Stimulated activated CD4-positive, alpha-beta T cell treated with anti-CD3 and anti-CD28 coated beads, Interleukin-1b, Interleukin-23, amount 100 ng/mL, for 24 hours (primary cell): ENCODE data around the gene NUB1.

Source experiments
- DNase-seq, 4 experiments: peaks; one replicate each; pipeline ENCODE4 v3.0.0-alpha.2; 2020; ENCODE audit warnings: low read depth in 4 of 4, low spot score in 1 of 4

NUB1 gene

DNA sequence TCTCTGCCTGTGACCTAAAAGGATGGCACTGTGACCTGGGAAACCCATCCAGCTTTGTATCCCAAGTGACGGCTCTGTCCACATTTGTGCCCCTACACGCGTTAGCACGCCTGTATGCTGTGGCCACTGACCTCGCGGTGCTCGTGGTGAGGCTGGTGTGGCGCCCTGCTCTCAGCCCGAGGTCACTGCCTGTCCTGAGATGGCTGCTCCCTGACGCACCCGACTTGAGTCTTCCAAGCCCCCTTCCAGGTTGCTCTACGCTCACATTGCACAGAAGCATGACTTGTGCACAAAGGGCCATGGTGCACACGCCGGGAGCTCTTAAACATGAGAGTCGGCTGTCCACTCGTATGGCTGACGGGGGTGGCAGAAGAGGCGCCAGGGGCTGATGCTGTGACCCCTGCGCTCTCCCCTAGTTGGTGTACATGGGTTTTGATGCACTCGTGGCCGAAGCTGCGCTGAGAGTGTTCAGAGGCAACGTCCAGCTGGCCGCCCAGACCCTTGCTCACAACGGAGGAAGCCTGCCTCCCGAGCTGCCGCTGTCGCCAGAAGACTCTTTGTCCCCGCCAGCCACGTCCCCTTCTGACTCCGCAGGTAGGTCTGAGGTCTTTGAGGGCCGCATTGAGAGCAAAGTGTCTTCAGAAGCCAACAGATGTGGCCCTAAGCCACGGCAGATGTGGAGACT is 34.7 kb downstream of the NUB1 start:
- no peak for DNase-seq

DNA sequence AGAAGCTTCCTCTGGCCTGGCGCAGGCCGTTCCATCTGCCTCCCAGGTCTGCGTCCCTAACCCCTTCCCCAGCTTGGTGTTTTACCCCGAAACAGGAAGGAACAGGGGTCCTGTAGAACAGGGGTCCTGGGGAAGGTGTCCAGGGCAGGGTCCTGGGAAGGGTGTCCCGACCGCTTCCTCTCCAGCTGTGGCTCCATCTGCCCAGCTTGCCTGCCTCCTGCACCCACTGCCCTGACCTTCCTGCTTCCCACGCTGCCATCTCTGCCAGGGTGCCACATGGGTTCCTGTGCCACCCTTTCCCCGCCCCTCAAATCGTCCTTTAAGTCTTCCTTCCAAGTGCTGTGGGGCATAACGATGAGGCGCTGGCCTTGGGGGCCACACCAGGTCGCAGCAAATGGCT is 35.8 kb downstream of the NUB1 start:
- DNase-seq: no peak

DNA sequence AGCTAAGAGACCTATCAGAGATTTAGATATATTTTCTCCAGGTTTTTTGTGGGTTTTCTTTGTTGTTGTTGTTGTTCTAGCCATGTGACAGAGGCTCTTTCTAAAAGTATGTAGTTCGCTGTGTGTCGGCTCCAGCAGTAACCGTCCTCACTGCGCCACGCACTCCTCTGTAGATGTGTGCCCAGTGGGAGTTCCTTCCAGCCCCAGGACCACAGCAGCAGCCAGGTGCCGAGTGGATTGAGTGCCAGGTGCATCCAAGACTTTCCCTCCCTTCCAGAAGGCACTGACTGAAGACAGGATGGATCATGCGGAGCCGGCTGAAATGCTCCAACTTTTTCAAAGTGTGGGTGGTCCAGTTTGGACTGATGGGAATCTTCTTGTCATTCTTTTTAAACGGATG is 36.4 kb downstream of the NUB1 start:
- DNase-seq: no peak

DNA sequence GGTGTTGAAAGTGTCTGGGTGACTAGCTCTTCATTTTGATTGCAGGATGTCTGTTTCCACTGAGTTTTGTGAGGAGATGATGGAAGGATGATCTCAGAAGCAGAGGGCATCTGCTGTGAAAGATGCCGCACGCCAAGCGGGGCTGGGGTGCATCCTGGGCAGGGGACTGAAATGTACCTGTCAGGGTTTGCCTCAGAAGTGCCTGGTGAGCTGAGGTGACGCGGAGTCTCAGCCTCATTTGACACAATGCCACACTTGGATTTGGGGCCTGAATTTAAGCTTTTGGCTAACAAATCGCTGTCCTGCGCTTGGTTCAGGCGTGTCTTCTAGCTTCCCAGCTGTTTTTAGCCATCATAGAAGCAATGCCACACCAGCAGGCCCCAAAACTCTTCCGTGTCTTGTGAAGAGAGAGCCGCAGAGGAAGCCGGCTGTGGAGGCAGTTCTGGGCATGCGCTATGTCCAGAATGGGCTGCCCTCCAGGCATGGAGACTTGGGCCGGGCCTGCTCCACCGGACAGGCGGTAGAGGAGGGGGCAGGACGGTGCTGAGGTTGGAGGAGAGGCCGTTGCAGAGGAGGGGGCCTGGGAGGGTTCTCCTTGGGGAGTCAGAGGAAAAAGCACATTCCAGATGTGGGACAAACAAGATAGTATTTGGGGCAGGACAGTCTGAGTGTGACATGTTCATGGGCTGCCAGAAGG is 37.0 kb downstream of the NUB1 start:
- no peak for DNase-seq

DNA sequence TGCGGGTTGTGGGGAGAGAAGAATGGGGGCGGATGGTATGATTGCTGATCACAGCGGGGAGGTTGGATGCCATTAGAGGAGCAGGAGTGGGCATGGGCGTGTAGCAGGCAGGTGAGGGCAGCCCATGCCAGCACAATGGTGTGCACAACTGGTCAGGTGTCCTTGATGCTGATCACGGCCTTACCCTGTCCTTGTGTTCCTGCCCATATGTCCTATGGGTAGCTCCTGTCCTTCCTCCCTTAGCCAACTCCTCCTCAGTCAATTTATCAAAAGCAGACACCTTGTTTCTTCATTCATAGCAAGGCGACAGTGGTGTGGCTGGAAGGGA is 37.5 kb downstream of the NUB1 start:
- DNase-seq: no peak

DNA sequence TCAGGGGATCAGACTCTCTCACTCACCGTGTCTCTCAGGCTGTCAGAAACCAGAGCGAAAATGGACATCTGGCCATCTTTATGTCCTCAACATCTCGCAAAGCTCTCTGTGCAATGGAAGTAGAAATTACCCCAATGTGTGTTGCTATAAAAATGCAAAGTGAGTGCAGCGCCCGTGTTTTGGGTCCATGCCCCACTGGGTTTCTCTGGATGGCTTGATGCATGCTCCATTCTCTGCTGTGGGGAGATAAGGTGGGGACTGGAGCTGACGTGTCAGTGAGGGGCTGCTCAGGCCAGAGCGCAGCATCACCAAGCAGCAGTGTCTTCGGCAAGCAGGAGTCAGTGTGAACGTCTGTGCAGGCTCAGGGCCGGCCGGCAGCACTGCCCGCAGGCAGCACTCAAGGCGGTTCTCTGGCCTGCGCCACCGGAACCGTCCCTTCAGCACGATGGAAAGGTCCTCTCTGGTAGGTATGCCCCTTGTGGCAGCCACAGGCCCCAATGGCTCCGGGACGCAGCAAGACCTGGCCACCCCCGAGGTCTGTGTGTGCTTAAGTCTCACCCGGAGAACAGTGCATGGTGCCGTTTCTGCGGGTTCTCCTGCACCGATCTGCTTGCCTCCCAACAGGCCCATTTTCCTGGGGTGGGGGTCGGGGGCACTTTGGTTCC is 38.1 kb downstream of the NUB1 start:
- no peak for DNase-seq

DNA sequence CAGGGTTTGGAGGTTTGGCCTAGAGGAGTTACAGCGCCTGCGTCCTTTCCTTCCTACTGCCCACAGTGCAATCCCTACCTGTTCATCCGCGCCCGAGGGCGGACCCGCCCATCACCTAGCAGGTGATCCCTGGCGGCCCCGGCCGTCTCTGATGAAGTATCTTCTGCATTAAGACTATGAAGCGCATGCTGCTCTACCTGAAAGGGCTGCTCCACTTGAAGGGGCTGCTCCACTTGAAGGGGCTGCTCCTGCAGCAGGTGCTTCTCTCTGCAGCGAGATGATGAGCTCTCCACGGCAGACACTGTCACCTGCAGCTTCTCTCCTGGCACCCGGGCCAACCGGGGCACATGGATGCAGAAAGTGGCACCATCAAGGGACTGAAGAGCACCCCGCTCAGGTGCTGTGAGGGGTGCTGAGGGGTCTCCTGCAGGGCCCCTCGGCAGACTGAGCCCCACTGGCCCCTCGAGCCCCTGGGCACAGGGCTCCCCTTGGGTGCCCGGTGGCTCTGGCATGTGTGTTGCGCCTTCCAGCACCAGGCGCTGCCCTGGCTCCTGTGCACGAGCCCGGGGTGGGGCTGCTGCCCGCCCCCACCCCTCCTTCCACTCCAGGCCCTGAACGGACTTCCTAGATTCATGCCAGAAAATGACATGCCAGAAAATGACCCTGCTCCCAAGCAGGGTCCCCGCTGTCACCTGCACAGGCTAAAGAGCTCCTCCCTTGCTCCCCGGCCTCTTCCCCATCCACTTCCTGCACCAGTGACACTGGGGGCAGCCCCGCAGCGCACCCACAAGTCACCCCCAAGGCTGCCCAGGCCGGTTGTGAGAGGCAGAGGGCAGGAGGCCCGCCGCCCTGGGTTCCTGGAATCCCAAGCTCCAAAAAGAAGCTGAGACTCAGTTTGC is 38.8 kb downstream of the NUB1 start:
- no peak for DNase-seq

DNA sequence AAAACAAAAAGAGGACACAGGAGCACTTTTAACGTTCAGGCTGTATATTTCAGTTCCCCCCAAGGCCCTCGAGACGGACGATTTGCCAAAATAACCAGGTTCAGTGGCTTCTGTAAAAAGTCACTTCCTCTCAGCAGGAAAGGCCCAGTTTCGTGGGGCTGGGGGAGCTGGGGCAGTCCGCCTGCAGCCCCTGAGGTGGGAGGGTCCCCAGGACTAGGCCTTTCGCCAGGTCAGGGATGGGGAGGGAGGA is 39.4 kb downstream of the NUB1 start:
- DNase-seq: no peak

DNA sequence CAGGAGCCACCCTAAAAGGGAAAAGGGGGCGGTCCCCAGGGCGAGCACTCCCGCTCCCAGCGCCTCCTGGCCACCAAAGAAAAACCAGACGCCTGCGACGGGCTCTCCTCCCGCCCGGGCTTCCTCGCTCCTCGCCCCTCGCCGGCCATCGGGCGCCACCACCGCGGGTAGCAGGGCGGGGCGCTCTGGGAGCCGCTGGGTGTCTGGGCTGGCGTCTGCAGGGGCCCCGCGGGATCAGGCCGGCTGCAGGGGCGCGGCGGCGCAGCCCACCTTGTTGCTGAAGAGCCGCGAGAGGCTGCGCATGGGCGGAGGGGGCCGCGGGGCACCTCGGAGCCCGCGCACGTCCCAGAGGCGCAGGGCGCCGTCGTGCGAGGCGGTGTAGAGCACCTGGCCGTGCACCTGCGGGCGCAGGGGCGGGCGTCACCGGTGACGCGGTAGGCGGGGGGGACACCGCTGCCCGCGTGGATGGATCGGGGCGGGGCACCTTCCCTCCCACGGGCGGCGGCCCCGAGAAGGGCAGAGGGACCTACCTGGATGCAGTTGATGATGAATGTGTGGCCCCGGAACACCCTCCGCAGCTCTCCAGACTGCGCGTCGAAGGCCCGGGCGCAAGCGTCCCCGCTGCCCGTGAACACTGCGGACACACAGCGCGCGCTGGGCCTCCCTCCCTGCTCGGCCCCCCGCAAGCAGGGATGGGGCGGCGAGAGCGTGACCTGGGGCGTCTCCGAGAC is 39.9 kb downstream of the NUB1 start:
- DNase-seq: peak in 1 of 4 experiments; percentile 4

DNA sequence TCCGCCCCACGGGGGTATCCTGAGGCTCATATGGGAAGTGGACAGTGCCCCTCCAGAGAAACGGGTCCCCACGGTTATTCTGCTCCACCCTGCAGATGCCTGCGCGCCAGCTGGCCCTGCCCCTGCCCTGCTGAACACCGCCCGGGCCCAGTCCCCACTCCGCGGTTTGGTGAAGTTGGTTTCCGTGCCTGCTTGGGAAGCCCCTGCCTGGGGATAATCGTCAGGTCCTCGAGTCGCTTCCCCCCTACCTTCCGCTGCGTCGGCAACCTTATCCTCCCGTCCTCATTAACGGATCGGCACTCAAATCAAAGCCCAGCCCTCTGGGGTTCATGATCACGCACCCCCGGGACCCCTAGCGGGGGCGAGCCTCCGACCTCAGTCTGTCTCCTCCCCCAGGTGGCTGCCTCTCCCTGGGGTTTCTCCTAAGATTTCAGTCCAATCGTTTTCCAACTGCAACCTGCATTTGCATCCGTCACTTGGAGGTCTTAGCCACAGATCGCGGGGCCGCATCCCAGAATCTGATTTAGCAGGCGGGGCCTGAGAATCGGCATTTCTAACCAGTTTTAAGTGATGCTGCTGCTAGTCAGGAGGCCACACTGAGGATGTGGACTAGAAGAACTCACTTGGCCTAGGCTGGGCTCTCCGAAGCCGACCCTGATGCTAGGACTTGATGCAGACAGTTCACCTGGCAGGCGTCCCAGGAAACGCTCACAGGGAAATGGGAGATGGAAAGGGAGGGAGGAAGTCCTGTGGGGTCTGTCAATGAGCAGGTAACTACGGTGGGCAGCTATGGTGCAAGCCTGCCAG is 40.7 kb downstream of the NUB1 start:
- DNase-seq: peak in 1 of 4 experiments; percentile 5

DNA sequence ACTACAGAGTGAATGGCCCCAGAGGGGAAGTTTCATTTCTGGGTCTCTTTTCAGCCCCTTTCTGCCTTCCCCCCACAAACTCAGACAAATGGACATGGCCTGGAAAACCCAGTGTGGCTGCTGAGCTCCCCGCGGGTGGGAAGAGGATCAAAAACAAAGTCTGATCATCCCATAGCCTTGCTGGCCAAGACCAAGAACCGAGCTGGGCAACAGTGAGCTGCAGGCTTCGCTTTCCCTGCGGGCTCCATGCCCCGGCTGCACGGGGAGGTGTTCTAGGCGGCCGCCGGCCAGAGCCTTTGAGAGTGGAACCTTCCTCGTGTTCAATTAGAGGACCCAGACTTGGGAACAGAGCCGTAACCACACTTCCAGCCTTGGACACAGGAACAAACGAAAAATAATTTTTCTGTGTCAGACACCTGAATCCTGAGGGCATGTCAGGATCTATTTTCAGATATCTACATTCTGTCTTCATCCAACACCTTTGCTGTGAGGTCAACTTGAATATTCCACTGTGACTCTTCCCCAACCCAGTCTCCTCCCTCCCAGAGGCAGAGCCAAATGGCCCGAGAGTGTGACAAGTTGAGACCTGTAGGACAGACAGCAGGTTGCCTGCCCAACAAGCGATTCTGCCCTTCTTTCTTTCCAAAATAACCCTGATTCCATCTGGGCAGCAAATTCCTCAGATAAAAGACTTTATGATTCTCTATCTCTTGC is 42.2 kb downstream of the NUB1 start:
- no peak for DNase-seq

DNA sequence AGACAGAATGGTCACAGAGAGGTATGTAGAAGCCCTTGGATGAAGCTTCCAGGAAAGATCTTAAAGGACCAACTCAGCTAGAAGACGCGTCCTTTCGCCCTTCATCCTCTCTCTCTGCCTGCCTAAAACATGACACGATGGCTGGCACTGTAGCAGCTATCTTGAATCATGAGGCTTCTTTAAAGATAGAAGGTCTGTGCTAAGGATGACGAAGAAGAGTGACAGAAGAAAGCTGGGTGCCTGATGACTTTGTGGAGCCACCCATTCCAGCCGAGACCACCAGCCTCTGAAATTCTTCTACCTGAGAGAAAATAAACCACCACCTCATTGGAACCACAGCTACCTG is 42.7 kb downstream of the NUB1 start:
- DNase-seq: no peak

DNA sequence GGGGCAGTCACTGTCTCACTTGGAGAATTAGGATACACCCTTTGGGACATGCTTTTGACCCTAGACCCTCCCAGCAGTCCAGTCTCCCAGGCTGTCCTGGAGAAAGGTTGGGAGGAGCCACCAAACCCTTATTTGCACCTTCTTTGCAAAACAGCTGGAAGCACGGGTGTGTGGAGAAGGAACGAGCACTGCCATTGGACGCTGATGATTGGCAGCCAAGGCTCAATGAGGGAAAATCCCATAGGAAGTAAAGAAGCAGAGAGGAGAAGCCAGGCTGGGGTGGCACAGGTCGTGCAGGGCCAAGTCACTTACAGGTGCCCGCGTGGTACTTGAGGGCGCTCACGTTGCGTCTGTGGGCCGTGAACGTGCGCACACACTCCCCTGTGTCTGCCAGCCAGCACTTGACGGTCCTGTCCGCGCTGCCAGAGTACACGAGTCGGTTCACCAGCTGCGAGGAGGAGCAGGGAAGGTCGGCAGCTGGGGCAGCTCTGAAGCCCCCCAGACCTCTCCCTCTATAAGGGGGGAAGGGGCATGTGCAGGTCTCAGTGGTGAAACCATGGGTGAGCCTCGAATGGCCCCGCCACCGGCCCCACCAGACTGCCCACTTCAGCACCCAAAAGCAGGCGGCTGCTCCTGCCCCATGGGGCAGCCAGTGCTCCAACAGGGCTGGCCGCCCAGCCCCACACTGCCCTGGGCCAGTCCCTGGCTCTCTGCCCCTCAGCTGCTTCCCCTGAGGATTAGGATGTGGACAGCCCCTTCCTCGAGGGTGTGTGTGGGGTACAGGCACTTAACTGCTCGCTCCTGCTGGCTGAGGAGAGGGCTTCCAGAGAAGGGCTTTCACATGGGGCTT is 43.4 kb downstream of the NUB1 start:
- DNase-seq: no peak

DNA sequence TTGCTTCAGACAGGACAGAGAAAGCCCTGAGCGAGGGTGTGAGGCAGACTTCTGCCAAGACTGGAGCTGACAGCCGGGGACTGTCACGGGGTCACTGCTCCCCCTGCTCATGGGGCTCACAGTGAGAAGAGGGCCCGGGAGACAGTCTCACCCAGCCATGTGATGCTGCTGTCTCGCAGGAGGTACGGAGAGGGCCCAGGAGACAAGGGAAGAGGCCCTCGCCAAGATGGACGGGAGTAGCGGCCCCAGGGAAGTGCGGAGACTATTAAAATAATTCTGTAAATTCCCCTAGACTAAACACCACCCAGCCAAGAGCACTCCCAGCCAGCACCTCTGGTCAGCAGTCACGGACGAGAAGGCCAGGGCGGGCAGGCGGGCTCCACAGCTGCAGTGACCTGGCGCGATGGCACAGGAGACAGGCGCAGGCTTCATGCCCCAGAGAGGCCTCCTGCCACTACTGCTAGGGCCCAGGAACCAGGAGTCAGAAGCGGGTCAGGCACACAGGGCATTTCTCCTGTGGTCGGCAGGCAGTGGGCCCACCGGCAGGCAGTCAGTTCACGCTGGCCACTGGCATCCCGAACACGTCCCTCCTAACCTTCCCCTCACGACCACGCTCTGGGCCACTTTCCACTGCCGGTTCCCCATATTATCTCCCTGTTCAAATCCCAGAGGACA is 44.2 kb downstream of the NUB1 start:
- DNase-seq: no peak

DNA sequence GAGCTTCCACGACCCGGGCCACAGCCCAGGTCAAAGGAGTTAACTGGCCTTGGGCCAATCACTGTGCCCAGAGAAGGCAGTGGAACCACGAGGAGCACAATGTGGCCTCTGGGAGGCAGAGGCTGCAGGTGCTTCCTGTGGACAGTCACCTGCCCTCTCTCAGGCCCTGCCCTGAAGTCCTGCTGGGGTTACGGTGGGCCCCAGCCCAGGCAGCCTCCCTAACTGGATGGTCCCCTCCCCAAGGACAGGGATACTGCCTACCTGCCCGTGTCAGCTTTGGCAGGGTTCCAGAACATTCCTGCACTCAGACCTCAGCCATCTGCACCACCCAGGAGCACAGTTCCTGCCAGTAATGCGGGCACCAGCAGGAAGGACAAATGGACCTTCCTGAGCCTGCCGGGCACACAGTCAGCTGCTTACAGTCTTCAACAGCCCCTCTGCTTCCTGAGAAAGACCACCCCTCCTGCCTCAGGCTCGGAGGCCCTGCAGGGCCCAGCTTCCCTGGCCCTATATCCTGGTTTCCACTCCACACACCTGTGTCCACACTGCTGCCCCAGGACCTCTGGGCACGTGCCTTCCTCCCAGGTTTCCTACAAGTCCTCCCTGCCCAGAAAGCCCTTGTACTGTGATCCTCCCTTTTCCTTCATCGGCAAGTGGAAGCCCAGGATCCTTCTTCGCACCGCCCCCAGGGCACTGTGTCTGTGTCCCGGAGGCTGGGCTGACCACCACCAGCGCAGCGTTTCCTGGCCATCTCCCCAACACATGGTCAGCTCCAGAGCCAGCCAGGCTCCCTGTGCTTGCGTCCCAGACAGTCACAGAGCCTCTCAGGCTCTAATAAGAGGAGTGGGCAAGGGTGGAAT is 44.9 kb downstream of the NUB1 start:
- DNase-seq: no peak

DNA sequence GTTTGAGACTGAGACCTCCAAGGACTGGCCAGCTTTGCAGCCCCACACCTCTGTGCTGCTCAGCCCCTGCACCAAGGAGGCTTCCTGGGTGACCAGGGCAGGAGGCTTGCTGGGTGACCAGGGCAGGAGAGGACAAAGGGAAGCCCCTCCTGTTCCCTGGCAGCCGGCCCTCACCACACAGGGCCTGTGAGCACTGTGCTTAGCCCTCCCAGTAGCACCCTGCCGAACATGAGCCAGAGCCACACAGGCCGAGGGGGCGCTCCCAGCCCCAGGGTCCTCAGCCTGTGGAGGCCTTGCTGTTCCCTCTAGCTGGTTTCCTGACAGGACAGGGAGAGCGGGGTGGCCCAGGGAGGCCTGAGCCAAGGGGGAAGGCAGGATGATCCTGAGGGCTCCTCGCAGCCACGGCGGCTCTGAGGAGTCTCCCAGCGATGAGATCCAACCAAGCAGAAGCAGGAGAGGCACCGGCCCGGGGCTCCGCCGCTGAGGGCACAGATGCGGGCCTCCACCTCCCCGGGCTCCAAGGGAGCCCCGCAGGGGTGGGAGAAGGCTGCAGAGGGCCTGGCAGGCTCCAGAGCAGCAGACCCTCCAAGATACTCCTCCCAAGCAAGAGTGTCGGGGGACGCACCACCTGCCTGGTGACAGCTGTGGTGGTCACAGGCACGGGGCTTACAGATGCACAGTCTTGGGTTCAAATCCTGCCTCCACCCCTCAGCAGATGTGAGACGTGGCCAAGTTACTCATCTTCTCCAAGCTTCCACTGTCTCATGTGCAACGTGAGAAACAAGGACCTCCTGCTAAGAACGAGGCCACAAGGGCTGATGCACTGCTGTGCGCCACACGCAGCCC is 45.8 kb downstream of the NUB1 start:
- DNase-seq: no peak

DNA sequence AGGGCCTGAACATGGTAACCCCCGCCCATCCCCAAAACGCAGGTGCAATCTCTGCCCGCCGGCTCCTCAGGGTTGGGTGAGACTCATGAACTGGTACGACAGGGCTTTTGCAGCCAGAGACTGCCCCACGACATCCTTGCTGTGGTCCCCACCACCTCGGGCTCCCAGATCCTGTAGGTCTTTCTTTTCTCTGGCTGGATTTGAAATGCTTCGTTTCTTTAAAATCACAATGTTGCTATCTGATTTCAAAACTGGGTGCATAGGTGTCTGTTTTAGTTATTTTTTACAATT is 46.3 kb downstream of the NUB1 start:
- no peak for DNase-seq
